Effector CD8-positive, alpha-beta T cell (primary cell): ENCODE measurements around the gene VWA7.
"Not testable (repeated sequence)": the region's sequence is repeated elsewhere in the genome, so short reads cannot be mapped to it uniquely, and the experiment has no call there.

ENCODE experiments used
- DNase-seq: peaks from one replicate; lab custom pipeline; 2025; lab: John Stamatoyannopoulos, UW

Gene VWA7

GRCh38 chr6:31801031-31801927 is 24.2 kb upstream of the VWA7 start:
- DNase-seq: not testable (repeated sequence)

DNA sequence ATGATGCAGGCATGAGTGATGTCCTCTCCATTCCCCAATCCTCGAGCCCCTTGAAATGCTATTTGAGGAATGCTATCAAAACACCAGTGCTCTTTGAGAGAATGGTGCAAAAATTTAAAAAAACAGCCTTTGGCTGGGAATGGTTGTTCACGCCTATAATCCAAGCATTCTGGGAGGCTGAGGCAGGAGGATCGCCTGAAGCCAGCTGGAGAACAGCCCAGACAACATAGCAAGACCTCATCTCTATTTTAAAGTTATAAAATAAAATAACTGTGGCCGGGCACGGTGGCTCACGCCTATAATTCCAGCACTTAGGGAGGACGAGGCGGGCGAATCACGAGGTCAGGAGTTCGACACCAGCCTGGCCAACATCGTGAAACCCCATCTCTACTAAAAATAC is 22.7 kb upstream of the VWA7 start:
- no peak for DNase-seq

- no peak for DNase-seq
Measured at GRCh38 chr6:31797588-31797987, 20.5 kb upstream of the VWA7 start.

DNA sequence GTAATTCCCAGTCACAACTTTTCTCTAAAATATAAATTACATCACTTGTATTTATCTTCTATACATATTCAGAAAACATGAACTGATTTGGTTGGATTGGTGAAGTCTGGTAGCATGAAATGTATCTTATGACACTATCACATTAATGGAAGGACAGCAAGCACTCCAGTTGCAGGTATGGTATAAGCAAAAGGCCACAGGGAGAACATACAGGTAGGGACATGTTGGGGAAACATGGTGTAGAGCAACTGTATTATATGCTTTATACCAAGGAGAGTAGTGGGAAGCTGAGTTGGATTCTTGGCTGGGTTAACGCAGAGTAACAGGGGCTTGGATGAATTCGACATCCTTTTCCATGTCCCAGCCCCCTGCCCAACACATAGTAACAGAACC is 19.9 kb upstream of the VWA7 start:
- no peak for DNase-seq

DNA sequence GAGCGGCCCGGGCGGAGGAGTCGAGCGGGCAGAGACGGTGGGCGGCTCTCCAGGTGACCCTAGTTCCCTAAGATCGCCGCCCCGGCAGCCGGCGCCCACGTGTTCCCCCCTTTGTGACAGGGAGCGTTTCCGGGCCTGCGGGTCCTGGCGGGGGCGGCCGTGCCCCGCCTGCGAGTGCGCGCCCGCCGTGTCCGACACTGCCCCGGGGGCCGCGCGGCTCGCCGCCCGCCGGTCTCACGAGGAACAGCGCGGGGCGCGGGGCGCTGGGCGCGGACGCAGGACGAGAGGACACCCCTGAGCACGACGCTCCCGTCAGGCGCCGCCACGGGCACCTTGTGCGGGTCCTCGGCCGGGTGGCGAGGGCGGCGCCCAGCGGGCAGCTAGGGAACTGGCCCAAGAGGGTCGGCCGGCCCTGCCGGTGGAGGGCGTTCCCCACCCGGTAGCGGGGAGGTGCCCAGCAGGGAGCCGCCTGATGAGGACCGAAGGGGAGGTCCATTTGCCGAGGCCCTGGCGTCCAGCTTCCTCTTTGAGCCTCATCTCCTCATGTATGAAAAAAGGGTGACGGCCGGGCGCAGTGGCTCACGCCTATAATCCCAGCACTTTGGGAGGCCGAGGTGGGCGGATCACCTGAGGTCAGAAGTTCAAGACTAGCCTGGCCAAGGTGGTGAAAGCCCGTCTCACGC is 18.6 kb upstream of the VWA7 start, which contains the start of gene VARS1:
VARS1 (minus strand) TSS at position 137 of the 683 bp plus-strand sequence. CDS start 535 bp downstream, outside the sequence.
- DNase-seq: peak; percentile 68

- DNase-seq: no peak
Measured at GRCh38 chr6:31794866-31795615, 17.9 kb upstream of the VWA7 start.

DNA sequence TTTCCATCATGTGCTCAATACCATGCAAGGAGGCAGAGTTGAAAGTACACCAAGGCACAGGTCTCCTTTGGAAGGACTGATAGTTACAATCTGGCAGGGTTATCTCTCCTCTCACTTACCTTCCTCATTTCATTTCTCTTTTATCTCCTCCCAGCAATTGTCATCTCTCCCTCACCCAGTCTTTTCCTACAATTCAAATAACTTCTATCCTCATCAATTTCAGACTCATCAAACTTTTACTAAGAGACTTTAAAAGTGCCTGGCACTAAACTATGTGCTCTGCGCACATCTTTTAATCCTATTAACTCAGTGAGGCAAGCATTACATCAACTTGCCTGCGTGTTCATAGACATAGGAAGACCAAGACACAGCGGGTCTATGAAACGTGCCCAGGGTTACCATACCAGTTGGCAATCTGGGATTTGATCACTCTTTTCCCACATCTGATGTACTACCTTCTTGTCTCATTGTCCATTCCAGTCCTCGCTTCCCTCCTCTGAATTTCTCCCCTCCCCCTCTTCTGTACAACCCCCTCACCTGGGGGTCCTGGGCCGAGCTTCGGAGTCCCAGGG is 17.3 kb upstream of the VWA7 start:
- no peak for DNase-seq

GRCh38 chr6:31793927-31794245 is 16.8 kb upstream of the VWA7 start:
- not testable (repeated sequence) for DNase-seq

DNA sequence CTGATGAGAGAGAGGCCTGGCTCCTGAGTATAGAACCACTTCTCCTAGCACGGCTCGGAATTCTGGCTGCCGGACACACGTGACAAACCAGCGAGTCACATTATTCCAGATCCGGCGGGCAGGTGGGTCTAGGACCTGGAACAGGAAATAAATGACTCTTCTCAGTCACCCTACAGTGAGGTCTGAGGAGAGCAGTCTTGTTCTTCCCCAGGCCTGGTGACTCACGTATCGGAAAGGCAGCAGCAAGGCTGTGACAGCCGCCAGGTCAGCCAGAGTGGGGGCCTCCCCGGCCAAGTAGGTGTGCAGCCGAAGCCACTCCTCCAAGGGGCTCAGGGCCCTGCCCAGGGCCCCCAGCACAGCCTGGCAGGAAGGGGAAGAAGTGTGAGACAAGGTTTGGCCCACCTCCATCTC is 15.6 kb upstream of the VWA7 start:
- no peak for DNase-seq

DNA sequence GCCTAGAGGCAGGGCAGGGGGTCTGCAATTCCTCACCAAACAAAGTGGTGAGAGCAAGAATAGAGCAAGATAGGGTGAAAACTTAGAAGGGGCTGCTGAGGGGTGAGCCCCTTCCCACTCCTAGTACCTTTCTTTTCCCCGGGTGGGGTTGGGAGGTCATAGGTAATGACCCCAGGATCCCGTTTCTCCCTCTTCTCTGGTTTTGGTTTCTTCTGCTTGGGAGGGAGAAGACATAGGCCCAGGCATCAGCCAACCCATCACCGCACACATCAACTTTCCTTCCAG is 14.9 kb upstream of the VWA7 start:
- DNase-seq: no peak

DNA sequence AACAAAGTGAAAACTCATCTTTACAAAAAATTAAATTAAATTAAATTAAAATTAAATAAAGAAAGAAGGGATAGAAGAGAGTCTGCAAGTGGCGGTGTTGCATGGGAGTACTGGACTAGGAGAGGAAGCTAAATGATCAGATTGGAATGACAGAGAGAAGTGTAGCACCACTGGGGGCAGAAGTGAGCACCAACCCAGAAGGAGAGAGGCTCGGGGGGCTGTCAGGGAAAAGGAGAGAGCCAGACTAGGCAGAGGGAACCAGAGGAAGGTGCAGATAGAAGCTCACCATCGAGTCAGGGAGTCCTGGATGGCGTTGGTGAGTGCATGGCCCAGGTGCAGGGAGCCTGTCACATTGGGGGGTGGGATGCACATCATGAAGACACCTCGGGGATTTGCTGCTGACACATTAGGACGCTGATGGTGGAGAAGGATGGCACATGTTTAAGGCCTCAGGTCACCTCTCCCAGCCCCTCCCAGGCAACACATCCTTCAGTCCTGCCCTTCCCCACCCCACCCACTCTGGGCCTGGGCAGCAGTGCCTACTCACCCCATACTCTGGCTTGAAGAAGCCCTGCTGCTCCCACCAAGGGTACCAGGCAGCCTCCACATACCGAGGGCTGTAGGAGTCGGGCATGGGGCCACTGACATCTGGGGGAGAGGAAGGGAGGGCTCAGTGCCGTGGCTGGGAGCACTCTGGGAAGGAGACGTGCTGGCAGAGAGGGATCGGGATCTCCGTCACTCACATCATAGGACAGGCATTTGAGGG is 14.4 kb upstream of the VWA7 start:
- DNase-seq: peak; percentile 13

- DNase-seq: no peak
Measured at GRCh38 chr6:31785475-31785874, 8.3 kb upstream of the VWA7 start.

DNA sequence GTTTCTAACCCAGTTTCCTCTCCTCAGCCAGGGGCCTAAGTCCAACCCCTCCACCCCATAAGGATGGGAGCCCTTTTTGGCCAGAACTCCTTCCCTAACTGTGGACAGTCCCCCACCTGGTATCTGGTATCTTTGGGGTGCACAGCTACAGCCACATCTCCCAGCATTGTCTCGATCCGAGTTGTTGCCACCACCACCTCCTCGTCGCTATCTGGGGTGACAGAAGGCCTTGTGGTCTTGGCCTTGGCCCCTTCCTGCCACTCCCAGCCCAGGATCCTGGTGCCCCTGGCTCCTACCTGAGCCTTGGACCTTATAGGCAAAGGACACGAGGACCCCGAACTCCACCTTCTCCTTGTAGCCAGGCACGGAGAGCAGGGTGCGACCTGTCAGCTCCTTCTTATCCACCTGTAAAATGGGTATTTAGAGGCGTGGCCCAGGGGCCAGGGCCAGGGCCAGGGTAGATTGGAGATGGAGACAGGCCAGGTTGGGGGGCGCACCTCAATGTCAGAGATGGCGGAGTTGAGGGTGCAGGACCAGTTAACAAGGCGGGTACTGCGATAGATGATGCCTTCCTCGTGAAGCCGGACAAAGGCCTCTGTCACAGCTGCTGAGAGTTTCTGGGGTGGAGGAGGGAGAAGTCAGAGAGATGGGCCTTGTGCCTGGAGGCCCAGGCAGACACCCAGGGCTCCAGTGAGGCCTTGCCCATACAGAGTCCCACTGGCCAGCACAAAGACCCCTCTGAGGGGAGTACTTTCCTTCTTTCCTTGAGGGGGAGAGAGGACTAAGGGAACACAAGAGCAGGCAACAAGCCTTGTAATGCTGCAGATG is 7.2 kb upstream of the VWA7 start:
- DNase-seq: no peak

DNA sequence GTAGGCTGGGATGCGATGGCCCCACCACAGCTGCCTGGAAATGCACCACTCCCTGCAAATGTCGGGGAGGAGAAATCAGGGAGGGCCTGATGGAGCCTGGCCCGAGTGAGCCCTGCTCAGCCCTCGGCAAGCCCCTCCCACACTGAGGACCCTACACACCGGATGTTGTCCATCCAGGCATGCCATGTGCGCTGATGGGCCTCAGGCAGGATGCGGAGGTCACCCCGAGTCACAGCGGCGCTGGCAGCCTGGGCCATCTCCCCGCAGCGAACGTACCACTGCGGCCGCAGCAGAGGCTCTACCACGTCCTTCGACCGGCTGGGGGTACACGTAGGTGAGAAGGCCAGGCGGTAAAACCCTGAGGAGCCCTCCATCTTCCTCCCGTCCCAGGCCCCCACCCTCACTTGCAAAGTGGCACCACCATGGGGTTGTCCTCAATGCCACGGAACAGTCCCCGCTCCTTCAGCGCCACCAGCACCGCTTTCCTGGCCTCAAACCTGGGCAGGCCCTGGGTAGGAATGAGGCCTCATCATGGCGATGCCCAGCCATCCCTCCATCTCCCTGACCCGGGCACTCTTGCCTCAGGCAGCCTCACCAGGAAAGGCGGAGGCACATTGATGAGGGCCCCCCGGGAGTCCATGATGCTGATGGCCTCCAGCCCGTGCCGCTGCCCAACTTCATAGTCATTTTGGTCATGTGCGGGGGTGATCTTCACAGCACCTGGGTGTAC is 5.2 kb upstream of the VWA7 start:
- no peak for DNase-seq

GRCh38 chr6:31781244-31782125 is 4.4 kb upstream of the VWA7 start:
- no peak for DNase-seq

GRCh38 chr6:31780507-31781243 is 3.5 kb upstream of the VWA7 start:
- no peak for DNase-seq

DNA sequence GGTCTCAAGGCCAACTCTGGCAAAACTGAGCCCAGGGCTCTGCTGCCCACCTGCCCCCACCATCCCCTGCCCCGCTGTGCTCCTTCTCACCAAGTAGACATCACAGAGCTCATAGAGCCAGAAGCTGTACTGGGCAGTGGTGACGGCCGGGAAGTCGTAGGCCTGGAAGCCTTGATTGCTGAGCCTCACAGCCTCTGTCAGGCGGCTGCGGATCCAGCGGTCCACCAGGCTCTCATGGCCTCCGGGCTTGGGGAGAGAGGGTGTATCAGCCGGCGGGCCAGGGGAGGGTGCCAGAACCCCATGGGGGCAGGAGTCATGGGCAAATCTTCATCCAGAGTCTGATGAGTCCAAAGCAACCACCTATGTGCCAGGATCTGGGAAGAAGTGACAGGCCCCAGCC is 2.8 kb upstream of the VWA7 start:
- no peak for DNase-seq
